SK-N-SH (cell line): ENCODE results near the gene SLC25A31. TPM values are rescaled to one million over a fixed set of nuclear protein-coding genes. Genes with fewer than 3 reads are reported as not detected.
A peak's percentile ranks its signal among the peaks of the same experiment; 100 is the strongest.

ENCODE experiments used
- CTCF ChIA-PET: fragments of 300-600, 350-600 bp; formaldehyde crosslinking; extraction: SDS; loops from one replicate; lab custom pipeline; 2021; lab: Yijun Ruan, JAX
- POLR2A ChIA-PET: fragments of 350-600 bp; sonication (Branson Sonifier 250); formaldehyde crosslinking; extraction: SDS; loops from one replicate; lab custom pipeline; 2020; ENCODE audit warnings: antibody characterized with exemption, inconsistent platforms; lab: Yijun Ruan, JAX
- DNase-seq: peaks from one replicate; pipeline ENCODE4 v3.0.0; 2012
- H2AFZ ChIP-seq: fragments of 200-600 bp; sonication (generic); 2 replicates; pipeline ENCODE4 v1.8.1; 2016; ENCODE audit warnings: antibody characterized with exemption, mild to moderate bottlenecking, low read depth
- H3F3A ChIP-seq: fragments of 200-600 bp; sonication (generic); replicated peaks from 2 replicates; pipeline ENCODE3; 2016; ENCODE audit warnings: antibody characterized with exemption, mild to moderate bottlenecking; ENCODE audit not compliant: insufficient read depth
- H3K27ac ChIP-seq, 2 experiments: fragments of 200-500 bp in 1 of 2; fragments of 200-600 bp in 1 of 2; sonication (Bioruptor generic) in 1 of 2; sonication (generic), shearing (Covaris generic) in 1 of 2; 2 replicates each; pipeline versions ENCODE4 v1.5.1 to v1.6.1; 2014 to 2016; ENCODE audit warnings: low read depth in 2 of 2, inconsistent platforms in 1 of 2, low read length in 1 of 2, mild to moderate bottlenecking in 1 of 2, mixed read lengths in 1 of 2
- H3K27me3 ChIP-seq: fragments of 200-600 bp; sonication (generic), shearing (Covaris generic); 2 replicates; pipeline ENCODE4 v1.6.1; 2016; ENCODE audit warnings: mixed run types; ENCODE audit not compliant: insufficient read depth
- H3K36me3 ChIP-seq, 2 experiments: fragments of 200-500 bp in 1 of 2; fragments of 200-600 bp in 1 of 2; sonication (Bioruptor generic) in 1 of 2; sonication (generic) in 1 of 2; replicated peaks in 1 of 2; 2 replicates each; pipeline versions ENCODE3 to v1.5.1; 2014 to 2016; ENCODE audit warnings: low read length in 1 of 2, mild to moderate bottlenecking in 1 of 2; ENCODE audit not compliant: insufficient read depth in 2 of 2, control insufficient read depth in 1 of 2
- H3K4me1 ChIP-seq, 2 experiments: fragments of 200-500 bp in 1 of 2; fragments of 200-600 bp in 1 of 2; sonication (Bioruptor generic) in 1 of 2; sonication (generic), shearing (Covaris generic) in 1 of 2; 2 replicates each; pipeline versions ENCODE4 v1.5.1 to v1.6.1; 2014 to 2016; ENCODE audit warnings: low read depth in 1 of 2, low read length in 1 of 2, mixed run types in 1 of 2; ENCODE audit not compliant: insufficient read depth in 2 of 2, control insufficient read depth in 1 of 2
- H3K4me2 ChIP-seq: fragments of 200-600 bp; sonication (generic), shearing (Covaris generic); 2 replicates; pipeline ENCODE4 v1.6.1; 2017; ENCODE audit warnings: mixed run types
- H3K4me3 ChIP-seq, 2 experiments: fragments of 200-500 bp in 1 of 2; fragments of 200-600 bp in 1 of 2; sonication (Bioruptor generic) in 1 of 2; sonication (generic), shearing (Covaris generic) in 1 of 2; 2 replicates each; pipeline versions ENCODE4 v1.5.1 to v1.8.1; 2014 to 2016; ENCODE audit warnings: low read depth in 2 of 2, inconsistent platforms in 1 of 2, low read length in 1 of 2, mild to moderate bottlenecking in 1 of 2, mixed read lengths in 1 of 2, moderate library complexity in 1 of 2
- H3K79me2 ChIP-seq: fragments of 200-600 bp; sonication (generic); 2 replicates; pipeline ENCODE4 v1.8.1; 2017; ENCODE audit warnings: mild to moderate bottlenecking; ENCODE audit not compliant: insufficient read depth
- H3K9ac ChIP-seq: fragments of 200-600 bp; sonication (generic); 2 replicates; pipeline ENCODE4 v1.6.1; 2017; ENCODE audit warnings: mixed run types
- H3K9me2 ChIP-seq: fragments of 200-600 bp; sonication (generic); 2 replicates; pipeline ENCODE4 v1.6.1; 2017; ENCODE audit warnings: mixed run types
- H3K9me3 ChIP-seq: fragments of 200-600 bp; sonication (generic); 2 replicates; pipeline ENCODE4 v1.6.1; 2017; ENCODE audit warnings: mixed run types, mild to moderate bottlenecking, moderate library complexity
- H4K20me1 ChIP-seq: fragments of 200-600 bp; sonication (generic); 2 replicates; pipeline ENCODE4 v1.6.1; 2017; ENCODE audit warnings: mild to moderate bottlenecking, mixed run types; ENCODE audit not compliant: insufficient read depth
- CHD2 ChIP-seq: fragments of 150-350 bp; IDR thresholded peaks from 2 replicates; pipeline ENCODE4 v1.6.1; 2018; ENCODE audit warnings: low read length; ENCODE audit not compliant: partially characterized antibody
- EP300 ChIP-seq, 2 experiments: IDR thresholded peaks; 2 replicates each; pipeline versions ENCODE4 v1.4.0 to v1.6.1; 2012; ENCODE audit warnings: borderline replicate concordance in 1 of 2, low read depth in 1 of 2, low read length in 1 of 2
- EZH2phosphoT487 ChIP-seq: fragments of 200-600 bp; sonication (generic); IDR thresholded peaks from 2 replicates; pipeline ENCODE4 v1.6.1; 2017; ENCODE audit warnings: low read depth, mixed run types, mild to moderate bottlenecking, antibody characterized with exemption, moderate library complexity, borderline replicate concordance
- FOXJ3 ChIP-seq: sonication (generic); formaldehyde crosslinking; IDR thresholded peaks from 2 replicates; pipeline ENCODE4 v1.5.1; 2020; ENCODE audit warnings: mild to moderate bottlenecking, missing genetic modification reagents
- IRF3 ChIP-seq: fragments of 150-350 bp; IDR thresholded peaks from 2 replicates; pipeline ENCODE4 v1.6.1; 2016; ENCODE audit warnings: mild to moderate bottlenecking, low read depth, low read length
- JUND ChIP-seq: IDR thresholded peaks from 2 replicates; pipeline ENCODE4 v1.4.0; 2012
- MAX ChIP-seq: IDR thresholded peaks from 2 replicates; pipeline ENCODE4 v1.4.0; 2012; ENCODE audit warnings: low read depth
- MXI1 ChIP-seq: IDR thresholded peaks from 2 replicates; pipeline ENCODE4 v1.6.1; 2012; ENCODE audit warnings: mild to moderate bottlenecking, low read depth, low read length, improper control_type of control experiment
- NFIC ChIP-seq: IDR thresholded peaks from 2 replicates; pipeline ENCODE4 v1.4.0; 2012; ENCODE audit warnings: borderline replicate concordance
- RAD21 ChIP-seq: IDR thresholded peaks from 2 replicates; pipeline ENCODE4 v1.6.1; 2012; ENCODE audit warnings: mild to moderate bottlenecking, low read length
- SIN3A ChIP-seq: IDR thresholded peaks from 2 replicates; pipeline ENCODE4 v1.6.1; 2012; ENCODE audit warnings: low read depth, mild to moderate bottlenecking, low read length, moderate library complexity, borderline replicate concordance
- TAF1 ChIP-seq: IDR thresholded peaks from 2 replicates; pipeline ENCODE4 v1.6.1; 2012; ENCODE audit warnings: low read depth, mild to moderate bottlenecking, low read length, moderate library complexity, borderline replicate concordance
- TCF12 ChIP-seq: IDR thresholded peaks from 2 replicates; pipeline ENCODE4 v1.4.0; 2012
- TEAD4 ChIP-seq: IDR thresholded peaks from 2 replicates; pipeline ENCODE4 v1.4.0; 2012; ENCODE audit warnings: mild to moderate bottlenecking, borderline replicate concordance; ENCODE audit not compliant: insufficient read depth
- USF2 ChIP-seq: fragments of 150-350 bp; IDR thresholded peaks from 2 replicates; pipeline ENCODE4 v1.6.1; 2017; ENCODE audit warnings: antibody characterized with exemption, low read length, low read depth, borderline replicate concordance
- WGBS: methylation state at CpG from one replicate; pipeline ENCODE4 v1.1.6; 2017; ENCODE audit warnings: low lambda C conversion rate; 5-methylcytosine and 5-hydroxymethylcytosine counted together
- polyA plus RNA-seq, 3 experiments: library from polyadenylated mRNA; depleted of rRNA; stranded (reverse); fragments of >200 nt; gene quantifications; 2 replicates each; pipeline ENCODE4 v1.2.3, GENCODE V29; 2012
- TF ChIP-seq, protein P1 (sequence below): IDR thresholded peaks from 2 replicates; pipeline ENCODE4; 2012

Gene SLC25A31
- polyA plus RNA-seq, 1 of the 3 experiments (the other 2 are of a cell fraction) = not detected

- Histone ChIP-seq H3K4me2 (no peak overlapping the region), H3K4me1 (peaks cover 0 to 8% of the 10 kb centered on the region in 2 experiments; a peak in 1 of 4 replicates), H3K27me3 (no peaks in the 10 kb centered on the region), H3K36me3 (no peaks in the 10 kb centered on the region), H3K27ac (no peak overlapping the region), H3K79me2 (no peaks in the 10 kb centered on the region), H3K9me3 (no peaks in the 10 kb centered on the region), H2AFZ (no peak overlapping the region), H3K9ac (no peak overlapping the region), H3K4me3 (no peak overlapping the region), H3F3A (no peaks in the 10 kb centered on the region), H4K20me1 (no peaks in the 10 kb centered on the region), H3K9me2 (no peaks in the 10 kb centered on the region)
- 51% methylated on average over 2 of the region's 2 CpGs for WGBS
- no peak for DNase-seq
- no peak for TF ChIP-seq MAX
- POLR2A ChIA-PET = no interaction called here
- CTCF ChIA-PET = no interaction called here
These were observed 47.9 kb downstream of the SLC25A31 start for GRCh38 chr4:127778102-127778501.

DNA sequence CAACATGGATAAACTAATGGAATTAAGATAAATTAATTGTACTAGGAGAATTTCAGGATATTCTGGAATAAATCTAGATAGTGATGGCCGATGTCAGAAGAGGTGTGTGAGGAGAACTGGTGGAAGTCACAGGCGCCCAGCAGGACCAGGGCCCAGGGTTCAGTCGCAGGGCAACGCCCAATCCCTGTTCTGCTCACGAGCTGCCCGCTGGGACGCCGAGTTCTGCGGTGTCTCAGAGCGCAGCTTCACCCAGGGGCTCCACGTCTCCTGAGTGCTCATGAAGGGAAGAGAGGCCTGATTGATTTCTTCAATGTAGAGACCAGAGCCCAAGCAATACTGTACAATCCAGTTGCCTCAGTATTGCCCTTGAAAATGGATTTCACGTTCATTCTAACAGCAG is 50.4 kb downstream of the SLC25A31 start:
- no peak overlapping the region for H3K9ac ChIP-seq
- H3K9me2 ChIP-seq = no peaks in the 10 kb centered on the region
- WGBS = 98% methylated on average over 10 of the region's 12 CpGs
- H3F3A ChIP-seq = no peaks in the 10 kb centered on the region
- ChIA-PET CTCF (no interaction called here), POLR2A (no interaction called here)
- H2AFZ ChIP-seq = 0 out of 2 replicates have a peak overlapping the region, but pooled peaks have one; percentile 18
- H3K79me2 ChIP-seq = no peaks in the 10 kb centered on the region
- peaks cover 0 to 12% of the 10 kb centered on the region in 2 experiments; a peak in 2 of 4 replicates for H3K4me1 ChIP-seq
- no peak for TF ChIP-seq RAD21
- TF ChIP-seq, protein P1, sequence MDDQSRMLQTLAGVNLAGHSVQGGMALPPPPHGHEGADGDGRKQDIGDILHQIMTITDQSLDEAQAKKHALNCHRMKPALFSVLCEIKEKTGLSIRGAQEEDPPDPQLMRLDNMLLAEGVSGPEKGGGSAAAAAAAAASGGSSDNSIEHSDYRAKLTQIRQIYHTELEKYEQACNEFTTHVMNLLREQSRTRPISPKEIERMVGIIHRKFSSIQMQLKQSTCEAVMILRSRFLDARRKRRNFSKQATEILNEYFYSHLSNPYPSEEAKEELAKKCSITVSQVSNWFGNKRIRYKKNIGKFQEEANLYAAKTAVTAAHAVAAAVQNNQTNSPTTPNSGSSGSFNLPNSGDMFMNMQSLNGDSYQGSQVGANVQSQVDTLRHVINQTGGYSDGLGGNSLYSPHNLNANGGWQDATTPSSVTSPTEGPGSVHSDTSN = no peak
- TF ChIP-seq JUND = no peak
- TF ChIP-seq TAF1 = no peak
- no peak for TF ChIP-seq MXI1
- no peak for TF ChIP-seq SIN3A
- TF ChIP-seq NFIC = no peak
- H3K4me3 ChIP-seq = no peak overlapping the region
- no peaks in the 10 kb centered on the region for H4K20me1 ChIP-seq
- H3K4me2 ChIP-seq = no peak overlapping the region
- H3K36me3 ChIP-seq = no peaks in the 10 kb centered on the region
- DNase-seq = no peak
- no peak overlapping the region for H3K27ac ChIP-seq
- H3K9me3 ChIP-seq = no peaks in the 10 kb centered on the region
- H3K27me3 ChIP-seq = no peaks in the 10 kb centered on the region

DNA sequence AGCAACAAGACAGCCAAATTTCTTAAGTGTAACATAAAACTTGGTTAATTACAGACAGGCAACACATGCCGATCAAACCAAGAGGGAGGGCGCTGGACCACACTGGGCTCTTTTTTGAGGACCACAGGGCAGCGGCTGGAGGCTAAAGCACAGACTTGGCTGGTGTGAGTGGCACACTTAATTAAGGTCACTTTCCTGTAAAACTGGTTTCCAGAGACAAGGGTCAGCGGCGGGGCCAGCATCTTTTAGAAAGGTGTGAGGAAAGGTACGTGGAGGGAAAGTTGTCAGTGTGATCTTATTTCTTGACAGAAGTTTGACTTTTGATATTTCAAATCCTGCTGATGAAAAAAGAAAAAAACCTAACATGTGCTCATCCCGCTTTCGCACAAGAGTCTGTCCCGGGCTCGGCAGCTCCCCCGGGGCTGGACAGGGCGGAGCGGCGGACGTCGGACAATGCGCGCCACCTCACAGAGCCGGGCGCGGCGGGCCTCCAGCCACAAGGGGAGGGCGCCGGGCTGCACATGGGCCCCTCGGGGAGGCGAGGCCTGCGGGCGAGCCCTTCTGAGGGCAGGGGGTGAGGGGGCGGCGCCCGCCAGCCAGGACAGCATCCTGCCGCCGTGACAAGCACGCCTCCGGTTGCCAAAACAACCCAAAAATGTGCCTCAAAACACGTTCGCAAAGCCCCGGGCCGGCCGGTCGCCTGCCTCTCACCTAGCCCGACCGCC is 51.3 kb downstream of the SLC25A31 start:
- ChIA-PET POLR2A (interaction anchor here (1.5 to 2.1 kb wide), 2 partner anchors 100 to 184 kb away, joined by 6 to 7 read pairs; partner anchors contain the start of genes ABHD18, MFSD8 and PLK4), CTCF (interaction anchor here (0.6 to 2.3 kb wide), 3 partner anchors 8 to 184 kb away, joined by 3 to 7 read pairs (median 3); partner anchors contain the start of genes ABHD18 and MFSD8)
- H3K9me3 ChIP-seq = no peaks in the 10 kb centered on the region
- DNase-seq = peak; percentile 82
- H3K27me3 ChIP-seq = no peaks in the 10 kb centered on the region
- no peaks in the 10 kb centered on the region for H3F3A ChIP-seq
- peak overlapping the region; percentile 14 to 72; a peak in 2 of 4 replicates for H3K27ac ChIP-seq
- WGBS = 68% methylated on average over 13 of the region's 43 CpGs
- no peaks in the 10 kb centered on the region for H3K36me3 ChIP-seq
- peak overlapping the region; percentile 75 to 83 for H3K4me3 ChIP-seq
- H3K4me1 ChIP-seq = peaks cover 0 to 12% of the 10 kb centered on the region in 2 experiments; a peak in 2 of 4 replicates
- no peaks in the 10 kb centered on the region for H4K20me1 ChIP-seq
- peak overlapping the region; percentile 94 for H2AFZ ChIP-seq
- no peak for TF ChIP-seq CHD2
- no peak for TF ChIP-seq EP300 (IDR thresholded peaks at IDR 0.05; ENCODE audit: borderline replicate concordance in 1 of 2, low read depth in 1 of 2, low read length in 1 of 2)
- no peak for TF ChIP-seq USF2
- no peak for TF ChIP-seq MXI1
- TF ChIP-seq TAF1 = no peak
- no peak for TF ChIP-seq FOXJ3 (CRISPR knock-in tag)
- TF ChIP-seq TCF12 = no peak
- TF ChIP-seq RAD21 = no peak
- TF ChIP-seq TEAD4 = no peak
- TF ChIP-seq EZH2phosphoT487 = no peak
- TF ChIP-seq NFIC = no peak
- no peak for TF ChIP-seq IRF3
- no peak for TF ChIP-seq MAX
- H3K9me2 ChIP-seq = no peaks in the 10 kb centered on the region
- H3K4me2 ChIP-seq = peak overlapping the region; percentile 79
- peak overlapping the region; percentile 62 for H3K9ac ChIP-seq
- H3K79me2 ChIP-seq = no peaks in the 10 kb centered on the region
